Neural progenitor cell (in vitro differentiated cells): ENCODE measurements around the gene ADH4. TPM values are rescaled to one million over a fixed set of nuclear protein-coding genes. Genes with fewer than 3 reads are reported as not detected.

Experiments used
- DNase-seq: peaks from one replicate; pipeline ENCODE4 v3.0.0-alpha.2; 2016; ENCODE audit warnings: low spot score
- H2AFZ ChIP-seq: fragments of 200-600 bp; sonication (generic); replicated peaks from 2 replicates; pipeline ENCODE4 v1.6.1; 2016; ENCODE audit warnings: antibody characterized with exemption
- H3F3A ChIP-seq: fragments of 200-600 bp; sonication (generic); 2 replicates; pipeline ENCODE4 v1.6.1; 2016; ENCODE audit warnings: antibody characterized with exemption, low read depth
- H3K27ac ChIP-seq: fragments of 200-600 bp; sonication (generic); 2 replicates; pipeline ENCODE4 v1.5.1; 2016; ENCODE audit warnings: mild to moderate bottlenecking
- H3K27me3 ChIP-seq: fragments of 200-600 bp; sonication (generic); 2 replicates; pipeline ENCODE4 v1.6.1; 2016; ENCODE audit warnings: mild to moderate bottlenecking, moderate library complexity
- H3K36me3 ChIP-seq: fragments of 200-600 bp; sonication (generic); 2 replicates; pipeline ENCODE4 v1.5.1; 2016
- H3K4me1 ChIP-seq: fragments of 200-600 bp; sonication (generic); 2 replicates; pipeline ENCODE4 v1.6.1; 2016; ENCODE audit warnings: mixed run types
- H3K4me2 ChIP-seq: fragments of 200-600 bp; sonication (generic); 2 replicates; pipeline ENCODE4 v1.6.1; 2016
- H3K4me3 ChIP-seq: fragments of 200-600 bp; sonication (generic); 2 replicates; pipeline ENCODE4 v1.5.1; 2016
- H3K79me2 ChIP-seq: fragments of 200-600 bp; sonication (generic); 2 replicates; pipeline ENCODE4 v1.6.1; 2016; ENCODE audit warnings: low read depth
- H3K9ac ChIP-seq: fragments of 200-600 bp; sonication (generic); 2 replicates; pipeline ENCODE4 v1.6.1; 2016
- H3K9me3 ChIP-seq: fragments of 200-600 bp; sonication (generic); 2 replicates; pipeline ENCODE4 v1.5.1; 2016; ENCODE audit warnings: low read depth
- H4K20me1 ChIP-seq: fragments of 200-600 bp; sonication (generic); 2 replicates; pipeline ENCODE4 v1.6.1; 2016; ENCODE audit warnings: low read depth
- H3K27ac Mint-ChIP-seq: 3 replicates; pipeline ENCODE4 v1.8.0; 2021; ENCODE audit warnings: mixed read lengths
- H3K27me3 Mint-ChIP-seq: 2 replicates; pipeline ENCODE4 v1.8.0; 2022; ENCODE audit warnings: low read depth, mild to moderate bottlenecking, inconsistent platforms, moderate library complexity, mixed read lengths; ENCODE audit not compliant: insufficient read depth
- H3K36me3 Mint-ChIP-seq: 3 replicates; pipeline ENCODE4 v1.8.0; 2021; ENCODE audit warnings: mixed read lengths
- H3K4me1 Mint-ChIP-seq: 3 replicates; pipeline ENCODE4 v1.8.0; 2021; ENCODE audit warnings: mixed read lengths
- H3K4me3 Mint-ChIP-seq: 3 replicates; pipeline ENCODE4 v1.8.0; 2021; ENCODE audit warnings: mild to moderate bottlenecking, moderate library complexity, mixed read lengths
- H3K9me3 Mint-ChIP-seq: 3 replicates; pipeline ENCODE4 v1.8.0; 2020; ENCODE audit warnings: mixed read lengths
- CTCF ChIP-seq: fragments of 200-600 bp; sonication (generic); IDR thresholded peaks from 2 replicates; pipeline ENCODE4 v1.5.1; 2017; ENCODE audit warnings: antibody characterized with exemption, mild to moderate bottlenecking
- EZH2 ChIP-seq: fragments of 200-600 bp; sonication (generic); IDR thresholded peaks from 2 replicates; pipeline ENCODE4 v1.6.1; 2017; ENCODE audit warnings: antibody characterized with exemption, mild to moderate bottlenecking, moderate library complexity
- EZH2phosphoT487 ChIP-seq: fragments of 200-600 bp; sonication (generic); IDR thresholded peaks from 2 replicates; pipeline ENCODE4 v1.6.1; 2017; ENCODE audit warnings: antibody characterized with exemption
- total RNA-seq: library from RNA; depleted of rRNA; stranded (reverse); fragments of >200 nt; gene quantifications from 2 replicates; pipeline ENCODE4 v1.2.3, GENCODE V29; 2015; ENCODE audit warnings: low replicate concordance

The ADH4 gene
- total RNA-seq, 1 donor from 2014 or later, result not detected

- H2AFZ ChIP-seq, result no peak overlapping the region
- no peak overlapping the region for H3K4me3 Mint-ChIP-seq
- no peak overlapping the region for H3K4me2 ChIP-seq
- no peaks in the 10 kb centered on the region for H3K9me3 Mint-ChIP-seq
- no peaks in the 10 kb centered on the region for H3F3A ChIP-seq
- no peaks in the 10 kb centered on the region for H3K36me3 Mint-ChIP-seq
- no peak for DNase-seq
- no peaks in the 10 kb centered on the region for H3K27me3 ChIP-seq
- no peaks in the 10 kb centered on the region for H3K4me1 ChIP-seq
- no peak overlapping the region for H3K9ac ChIP-seq
- H3K4me1 Mint-ChIP-seq, result no peaks in the 10 kb centered on the region
- H3K27ac Mint-ChIP-seq, result no peak overlapping the region
- H3K4me3 ChIP-seq, result no peak overlapping the region
- H3K79me2 ChIP-seq, result no peaks in the 10 kb centered on the region
- H3K27ac ChIP-seq, result no peak overlapping the region
- H3K36me3 ChIP-seq, result no peaks in the 10 kb centered on the region
- H3K27me3 Mint-ChIP-seq, result no peaks in the 10 kb centered on the region
- TF ChIP-seq EZH2, result no peak
- no peak for TF ChIP-seq EZH2phosphoT487
- no peak for TF ChIP-seq CTCF
- no peaks in the 10 kb centered on the region for H3K9me3 ChIP-seq
- H4K20me1 ChIP-seq, result no peaks in the 10 kb centered on the region
Observed at GRCh38 chr4:99161373-99162099, 17.4 kb upstream of the ADH4 start.

GRCh38 chr4:99159699-99160098 lies 15.6 kb upstream of the ADH4 start:
- Histone ChIP-seq H4K20me1 (no peaks in the 10 kb centered on the region), H2AFZ (no peak overlapping the region)
- no peak overlapping the region for H3K4me3 Mint-ChIP-seq

GRCh38 chr4:99157478-99157935 lies 13.4 kb upstream of the ADH4 start:
- no peaks in the 10 kb centered on the region for H3K4me1 ChIP-seq
- Mint-ChIP-seq H3K4me3 (no peak overlapping the region), H3K27me3 (no peaks in the 10 kb centered on the region), H3K9me3 (peaks cover 2% of the 10 kb centered on the region), H3K36me3 (no peaks in the 10 kb centered on the region), H3K27ac (no peak overlapping the region), H3K4me1 (no peaks in the 10 kb centered on the region)
- TF ChIP-seq EZH2phosphoT487 (no peak), EZH2 (no peak), CTCF (no peak)
- no peak overlapping the region for H3K4me3 ChIP-seq
- no peaks in the 10 kb centered on the region for H3K9me3 ChIP-seq
- H3F3A ChIP-seq, result no peaks in the 10 kb centered on the region
- no peak overlapping the region for H3K27ac ChIP-seq
- H3K36me3 ChIP-seq, result peaks cover under 1% of the 10 kb centered on the region
- no peaks in the 10 kb centered on the region for H3K27me3 ChIP-seq
- H2AFZ ChIP-seq, result no peak overlapping the region
- H4K20me1 ChIP-seq, result no peaks in the 10 kb centered on the region
- no peaks in the 10 kb centered on the region for H3K79me2 ChIP-seq
- no peak overlapping the region for H3K4me2 ChIP-seq
- DNase-seq, result no peak
- H3K9ac ChIP-seq, result no peak overlapping the region

More at GRCh38 chr4:99159699-99160098, 15.6 kb upstream of the ADH4 start:
- no peak overlapping the region for H3K9ac ChIP-seq
- H3K27me3 ChIP-seq, result no peaks in the 10 kb centered on the region
- H3K9me3 ChIP-seq, result no peaks in the 10 kb centered on the region
- H3K79me2 ChIP-seq, result no peaks in the 10 kb centered on the region
- no peak overlapping the region for H3K27ac ChIP-seq
- no peaks in the 10 kb centered on the region for H3K36me3 Mint-ChIP-seq
- DNase-seq, result no peak
- H3K4me2 ChIP-seq, result no peak overlapping the region
- no peaks in the 10 kb centered on the region for H3F3A ChIP-seq
- H3K9me3 Mint-ChIP-seq, result no peaks in the 10 kb centered on the region
- no peaks in the 10 kb centered on the region for H3K36me3 ChIP-seq
- H3K4me1 Mint-ChIP-seq, result no peaks in the 10 kb centered on the region
- H3K27me3 Mint-ChIP-seq, result no peaks in the 10 kb centered on the region
- H3K4me3 ChIP-seq, result no peak overlapping the region
- no peaks in the 10 kb centered on the region for H3K4me1 ChIP-seq
- no peak overlapping the region for H3K27ac Mint-ChIP-seq
- TF ChIP-seq CTCF (peak; percentile 22), EZH2 (no peak)
